Stimulated activated CD4-positive, alpha-beta T cell treated with anti-CD3 and anti-CD28 coated beads, TNF-alpha, amount 100 ng/mL, for 1 hour (primary cell): ENCODE measurements around the gene SMIM44.
A peak's percentile ranks its signal among the peaks of the same experiment; 100 is the strongest.

Experiments used
- DNase-seq, 3 donors: peaks; one replicate each; pipeline ENCODE4 v3.0.0-alpha.2; 2020; ENCODE audit warnings: low read depth in 3 of 3, low spot score in 1 of 3

SMIM44 gene

DNA sequence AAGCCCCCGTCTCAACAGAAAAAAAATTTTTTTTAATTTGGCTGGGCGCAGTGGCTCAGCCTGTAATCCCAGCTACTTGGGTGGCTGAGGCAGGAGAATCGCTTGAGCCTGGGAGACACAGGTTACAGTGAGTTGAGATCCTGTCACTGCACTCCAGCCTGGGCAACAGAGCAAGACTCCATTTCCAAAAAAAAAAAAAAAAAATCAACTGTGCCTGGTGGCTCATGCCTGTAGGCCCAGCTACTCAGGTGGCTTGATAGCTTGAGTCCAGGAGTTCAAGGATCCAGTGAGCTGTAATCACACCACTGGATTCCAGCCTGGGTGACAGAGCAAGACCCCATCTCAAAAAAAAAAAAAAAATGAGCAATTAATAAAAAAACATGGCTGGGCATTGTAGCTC lies 18.5 kb upstream of the SMIM44 start:
- DNase-seq: no peak

DNA sequence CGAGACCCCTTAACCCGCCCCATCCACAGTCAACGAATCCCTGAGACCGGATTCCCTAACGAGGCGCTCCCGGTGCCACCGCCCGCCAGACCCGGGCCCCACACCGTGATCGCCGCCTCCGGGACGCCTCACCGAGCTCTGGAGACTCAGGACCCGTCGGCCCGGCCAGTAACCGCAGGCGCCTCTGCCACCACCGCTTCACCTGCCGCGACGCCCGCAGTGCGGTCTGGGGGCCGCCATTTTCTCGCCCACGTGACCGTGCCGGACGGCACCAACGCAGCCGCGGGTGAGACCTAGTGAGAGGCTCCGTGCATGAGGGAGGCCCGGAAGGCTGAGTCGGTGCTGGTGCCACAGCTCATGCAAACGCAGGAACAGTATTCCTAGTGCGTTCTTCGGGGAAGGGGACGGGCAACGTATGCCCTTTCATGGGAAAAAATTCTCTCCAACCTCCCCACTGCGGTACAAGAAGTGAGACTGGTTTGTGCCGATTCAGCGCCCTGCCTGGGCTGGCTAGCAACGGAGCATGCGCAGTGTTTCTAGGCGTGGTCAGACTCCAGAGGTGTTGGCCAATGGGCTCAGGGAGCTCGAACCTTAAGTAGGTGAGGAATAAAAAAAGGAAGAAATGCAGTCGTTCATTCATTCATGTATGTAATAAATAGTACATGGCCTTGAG lies 17.3 kb upstream of the SMIM44 start, which contains the start of gene DOHH:
DOHH (minus strand) TSS at position 246 of the 673 bp plus-strand sequence. CDS start 3,860 bp downstream, outside the sequence.
- peak; percentile 89 to 92 (median 91) for DNase-seq

DNA sequence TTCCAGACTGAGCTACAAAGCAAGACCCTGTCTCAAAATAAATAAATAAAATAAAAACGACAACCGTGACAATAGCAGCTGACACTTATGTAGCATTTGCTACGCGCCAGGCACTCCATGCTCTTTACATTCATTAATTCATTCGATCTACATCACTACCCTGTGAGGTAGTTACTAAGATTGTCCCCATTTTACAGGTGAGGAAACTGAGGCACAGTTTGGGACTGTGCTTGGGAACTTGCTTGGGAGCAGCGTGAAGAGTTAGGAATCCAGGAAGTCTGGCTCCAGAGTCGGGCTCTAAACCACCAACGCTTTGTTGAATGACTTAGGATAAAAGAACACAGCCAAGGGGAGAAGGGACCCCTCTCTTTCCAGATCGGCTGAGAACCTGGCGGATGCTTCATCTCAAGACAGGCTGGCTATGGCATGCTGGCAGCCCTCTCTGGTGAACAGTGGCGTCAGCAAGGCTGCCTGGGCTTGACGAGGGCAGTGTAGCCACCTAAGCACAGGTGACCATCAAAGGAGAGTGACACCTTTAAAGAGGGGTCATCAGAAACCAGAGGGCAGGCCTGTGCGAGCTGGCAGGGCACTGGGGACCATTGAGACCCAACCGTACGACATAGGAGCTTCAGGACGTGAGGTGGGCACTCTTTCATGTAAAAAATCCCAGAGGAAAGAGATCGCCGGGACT lies 16.6 kb upstream of the SMIM44 start:
- DNase-seq: no peak

DNA sequence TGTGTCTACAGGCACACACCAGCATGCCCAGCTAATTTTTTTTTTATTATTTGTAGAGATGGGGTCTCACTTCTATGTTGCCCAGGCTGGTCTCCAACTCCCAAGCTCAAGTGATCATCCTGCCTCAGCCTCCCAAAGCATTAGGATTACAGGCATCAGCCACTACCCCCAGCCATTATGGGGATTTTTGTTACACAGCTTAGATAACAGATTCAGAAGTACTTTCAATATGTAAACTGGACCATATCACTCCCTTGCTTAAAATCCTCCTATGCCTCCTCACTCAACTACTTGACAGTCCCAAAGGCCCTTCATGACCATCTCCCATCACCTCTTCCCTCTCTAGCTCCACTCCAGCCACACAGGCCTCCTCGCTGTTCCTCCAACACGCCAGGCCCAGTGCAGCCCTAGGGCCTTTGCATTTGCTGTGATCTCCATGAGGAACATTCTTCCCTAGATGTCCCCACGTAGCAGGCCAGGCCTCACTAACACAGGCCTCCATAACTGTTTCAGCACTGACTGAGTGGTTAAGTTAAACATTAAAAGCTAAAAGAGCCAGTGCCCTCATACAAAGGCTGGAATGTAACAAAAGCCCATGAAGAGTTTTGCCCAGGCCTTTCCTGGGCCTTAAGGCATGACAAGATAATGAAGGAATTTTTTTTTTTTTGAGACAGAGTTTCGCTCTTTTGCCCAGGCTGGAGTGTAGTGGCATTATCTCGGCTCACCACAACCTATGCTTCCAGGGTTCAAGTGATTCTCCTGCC lies 14.7 kb upstream of the SMIM44 start:
- DNase-seq: no peak

DNA sequence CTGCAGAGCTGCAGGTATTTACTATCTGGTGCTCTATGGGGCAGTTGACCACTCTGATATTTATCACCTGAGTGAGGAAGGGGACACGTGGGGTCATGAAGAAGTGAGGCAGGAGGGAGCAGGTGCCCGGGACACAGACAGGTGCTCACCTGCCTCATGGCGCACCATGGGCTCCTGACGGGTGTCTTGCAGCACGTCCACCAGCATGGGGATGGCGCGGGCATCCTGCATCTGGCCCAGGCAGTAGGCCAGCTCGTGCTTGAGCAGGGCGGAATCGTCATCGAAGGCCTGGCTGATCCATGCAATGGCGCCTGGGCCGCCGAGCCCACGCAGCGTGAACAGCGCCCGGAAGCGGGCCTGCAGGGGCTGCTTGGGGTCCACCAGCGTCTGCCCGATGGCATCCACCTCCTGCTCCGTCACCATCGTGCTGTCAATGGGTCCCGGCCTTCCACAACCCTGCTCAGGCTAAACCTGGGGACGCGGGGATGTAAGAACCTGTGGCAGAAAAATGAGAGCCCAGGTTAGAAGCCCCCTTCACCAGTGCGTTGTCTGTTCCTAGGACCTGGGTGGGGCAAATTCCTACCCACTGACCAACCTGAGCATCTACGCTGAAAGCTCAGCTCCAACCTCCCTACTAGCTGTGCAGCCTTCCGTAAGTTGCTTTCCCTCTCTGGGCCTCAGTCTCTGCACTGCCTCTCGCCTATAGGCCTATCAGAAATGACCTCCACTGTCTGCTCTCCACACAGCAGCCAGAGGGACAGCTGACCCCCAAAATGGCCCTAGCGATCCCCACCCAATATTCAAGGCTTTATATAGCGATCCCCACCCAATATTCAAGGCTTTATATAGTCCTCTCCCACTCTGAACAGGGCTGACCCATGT lies 13.4 kb upstream of the SMIM44 start:
- DNase-seq: no peak

DNA sequence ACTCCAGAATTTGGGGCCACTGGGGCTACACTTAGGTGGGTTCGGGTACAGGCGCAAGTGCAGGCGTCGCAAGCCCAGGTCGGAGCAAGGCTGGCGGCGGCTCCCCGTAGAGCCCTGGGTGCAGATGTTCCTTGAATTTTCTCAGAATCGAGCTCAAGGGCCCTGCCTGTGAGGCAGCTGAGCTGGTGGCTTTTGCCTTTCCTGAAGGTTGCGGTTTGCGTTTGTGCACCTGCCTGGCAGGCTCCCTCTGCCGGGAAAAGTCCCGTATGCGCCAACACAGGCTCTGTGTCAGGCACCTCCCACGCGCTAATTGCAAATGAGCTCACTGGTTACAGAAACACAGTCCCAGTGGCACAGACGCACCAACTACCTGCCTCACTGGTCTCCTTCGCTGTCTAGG lies 11.3 kb upstream of the SMIM44 start:
- DNase-seq: peak in 1 of 3 donors; percentile 37

DNA sequence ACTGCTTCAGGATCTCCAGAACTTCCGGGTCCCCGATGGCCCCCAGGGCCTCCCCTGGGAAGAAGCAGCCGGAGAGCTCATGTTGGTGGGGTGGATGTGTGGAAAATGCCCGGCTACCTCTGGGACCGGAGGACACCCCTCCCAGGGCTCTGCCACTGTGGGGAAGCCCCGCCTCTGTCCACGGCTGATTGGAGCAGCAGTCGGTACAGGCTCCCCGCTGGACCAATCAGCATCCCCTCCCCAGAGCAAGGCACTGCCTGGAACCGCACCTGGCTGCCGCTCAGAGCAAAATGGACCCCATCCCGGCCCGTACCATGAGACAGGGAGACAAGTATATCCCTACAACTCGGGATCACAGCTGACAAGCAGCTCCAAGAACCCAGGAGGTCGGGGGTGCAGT lies 10.8 kb upstream of the SMIM44 start:
- DNase-seq: peak in 1 of 3 donors; percentile 24

DNA sequence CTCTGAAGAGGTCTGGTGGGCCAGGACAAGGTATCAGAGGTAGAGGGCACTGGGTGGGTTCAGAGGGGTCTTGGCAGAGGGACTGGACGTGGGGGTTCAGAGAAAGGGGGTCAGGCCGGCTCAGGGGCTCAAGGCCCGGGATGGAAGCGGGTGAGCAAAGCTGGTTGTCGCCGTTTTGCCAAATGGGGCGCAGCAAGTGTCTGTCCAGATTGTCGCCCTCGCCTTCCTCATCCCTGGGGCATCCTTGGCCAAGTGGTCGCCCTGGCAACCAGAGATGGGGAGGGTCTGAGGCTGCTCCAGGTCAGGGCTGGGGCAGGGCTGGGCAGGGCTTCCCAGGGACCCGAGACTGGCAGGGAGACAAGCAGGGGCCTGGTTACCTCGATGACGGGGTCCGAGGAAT lies 10.4 kb upstream of the SMIM44 start:
- DNase-seq: no peak

DNA sequence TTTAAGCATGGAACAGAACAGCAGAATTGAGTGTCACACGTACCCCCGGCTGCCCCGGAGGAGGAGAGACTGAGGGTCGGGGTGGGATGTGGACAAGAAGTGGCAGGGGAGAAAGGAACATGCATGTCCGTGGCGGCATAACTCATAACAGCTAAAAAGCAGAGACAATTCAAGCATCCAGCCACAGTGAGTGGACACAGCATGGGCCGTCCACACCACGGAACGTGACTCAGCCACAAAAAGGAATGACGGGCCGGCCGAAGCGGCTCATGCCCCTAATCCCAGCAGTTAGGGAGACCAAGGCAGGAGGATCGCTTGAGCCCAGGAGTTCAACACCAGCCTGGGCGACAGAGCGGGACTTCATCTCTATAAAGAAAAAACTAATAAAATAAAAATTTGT lies 9.7 kb upstream of the SMIM44 start:
- DNase-seq: no peak

DNA sequence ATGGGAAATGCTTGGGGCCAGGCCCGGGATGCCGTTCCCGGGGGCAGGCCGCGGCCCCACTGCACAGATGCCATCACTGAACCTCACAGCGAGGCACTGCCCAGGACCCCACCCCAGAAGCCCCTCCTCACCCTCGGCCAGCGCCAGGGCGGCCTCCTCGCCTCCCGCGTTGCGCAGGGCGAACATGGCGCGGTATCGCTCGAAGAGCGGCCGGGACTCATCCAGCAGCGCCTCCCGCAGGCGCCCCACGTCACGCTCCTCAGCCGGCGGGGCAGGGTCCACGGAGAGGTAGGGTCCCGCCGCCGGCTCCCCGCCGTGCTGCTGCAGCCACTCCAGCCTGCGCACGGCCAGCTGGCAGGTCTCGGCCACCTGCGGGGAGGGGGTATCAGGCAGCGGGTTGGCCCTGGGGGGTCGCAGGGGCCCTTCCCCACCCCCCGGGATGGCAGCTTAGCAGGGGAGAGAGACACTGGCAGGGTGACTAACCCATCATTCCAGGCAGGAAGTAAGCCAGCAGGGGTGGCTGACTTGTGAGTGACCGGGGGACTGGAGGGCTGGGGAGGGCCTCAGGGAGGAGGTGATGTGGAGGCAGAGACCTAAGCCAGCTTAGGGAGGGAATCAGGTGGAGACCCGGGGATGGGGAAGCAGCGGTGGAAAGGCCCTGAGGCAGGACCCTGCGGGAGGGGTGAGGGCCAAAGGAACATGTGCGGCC lies 9.0 kb upstream of the SMIM44 start:
- DNase-seq: no peak

DNA sequence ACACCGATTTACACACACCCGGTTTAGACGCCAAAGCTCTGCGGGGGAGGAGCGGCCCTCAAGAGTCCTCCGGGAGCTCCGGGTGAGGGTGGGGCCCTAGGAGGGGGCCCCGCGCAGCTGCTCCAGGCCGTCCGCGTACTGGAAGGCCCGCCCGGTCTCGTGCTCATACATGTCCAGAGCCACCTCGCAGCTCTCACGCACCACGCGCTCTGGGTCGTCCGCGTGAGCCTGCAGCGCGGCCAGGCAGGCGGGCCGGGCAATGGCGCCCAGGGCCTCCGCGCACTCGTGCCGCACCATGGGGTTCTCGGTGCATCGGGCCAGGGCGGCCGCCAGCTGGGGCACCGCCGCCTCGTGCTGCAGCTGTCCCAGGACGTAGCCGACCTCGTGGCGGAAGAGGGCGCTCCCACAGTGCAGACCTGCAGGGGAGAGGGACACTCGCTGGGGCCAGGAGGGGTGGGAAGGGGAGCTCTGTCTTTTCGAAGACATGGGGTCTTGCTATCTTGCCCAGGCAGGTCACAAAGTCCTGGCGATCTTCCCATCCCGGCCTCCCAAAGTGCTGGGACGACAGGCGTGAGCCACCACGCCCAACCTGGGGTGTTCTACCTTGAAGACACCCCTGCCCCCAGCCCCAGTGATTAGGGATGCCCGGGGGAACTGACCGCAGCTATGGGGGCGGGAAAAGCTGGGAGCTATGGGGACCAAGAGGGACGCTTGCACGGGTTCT lies 8.3 kb upstream of the SMIM44 start:
- DNase-seq: no peak

DNA sequence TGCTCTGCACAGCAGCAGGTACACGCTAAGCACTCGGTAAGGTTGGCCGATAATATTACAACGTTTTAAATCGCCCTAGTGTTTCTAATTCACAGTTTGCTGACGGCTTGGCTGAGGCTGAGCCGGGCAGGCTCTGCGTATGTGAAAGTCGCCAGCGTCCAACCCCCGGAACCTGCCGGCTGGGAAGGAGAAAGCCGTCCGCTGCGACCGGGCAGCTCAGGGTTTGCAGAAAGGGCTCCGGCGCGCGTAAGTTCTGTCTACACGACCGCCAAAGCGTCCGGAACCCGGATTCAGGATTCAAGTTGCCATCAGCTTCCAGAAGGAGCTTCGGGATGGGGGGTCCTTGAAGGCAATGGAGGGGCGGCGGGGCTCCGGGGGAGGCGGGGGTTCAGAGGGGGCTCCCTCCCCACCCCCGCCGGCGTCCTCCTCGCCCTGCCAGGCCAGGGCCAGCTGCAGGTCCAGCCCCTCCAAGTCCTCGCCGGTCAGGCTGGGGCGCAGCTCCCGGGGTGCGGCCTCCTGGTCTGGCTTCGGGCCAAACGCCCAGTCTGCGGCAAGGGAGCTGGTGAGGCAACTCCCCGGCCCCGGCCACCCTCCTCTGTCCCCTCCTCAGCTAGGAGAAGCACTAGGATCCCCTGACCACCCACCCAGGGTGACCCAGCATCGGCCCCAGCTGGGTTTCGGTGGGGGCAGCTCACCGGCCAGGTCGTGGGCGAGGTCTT lies 575 bp downstream of the SMIM44 start:
- no peak for DNase-seq

DNA sequence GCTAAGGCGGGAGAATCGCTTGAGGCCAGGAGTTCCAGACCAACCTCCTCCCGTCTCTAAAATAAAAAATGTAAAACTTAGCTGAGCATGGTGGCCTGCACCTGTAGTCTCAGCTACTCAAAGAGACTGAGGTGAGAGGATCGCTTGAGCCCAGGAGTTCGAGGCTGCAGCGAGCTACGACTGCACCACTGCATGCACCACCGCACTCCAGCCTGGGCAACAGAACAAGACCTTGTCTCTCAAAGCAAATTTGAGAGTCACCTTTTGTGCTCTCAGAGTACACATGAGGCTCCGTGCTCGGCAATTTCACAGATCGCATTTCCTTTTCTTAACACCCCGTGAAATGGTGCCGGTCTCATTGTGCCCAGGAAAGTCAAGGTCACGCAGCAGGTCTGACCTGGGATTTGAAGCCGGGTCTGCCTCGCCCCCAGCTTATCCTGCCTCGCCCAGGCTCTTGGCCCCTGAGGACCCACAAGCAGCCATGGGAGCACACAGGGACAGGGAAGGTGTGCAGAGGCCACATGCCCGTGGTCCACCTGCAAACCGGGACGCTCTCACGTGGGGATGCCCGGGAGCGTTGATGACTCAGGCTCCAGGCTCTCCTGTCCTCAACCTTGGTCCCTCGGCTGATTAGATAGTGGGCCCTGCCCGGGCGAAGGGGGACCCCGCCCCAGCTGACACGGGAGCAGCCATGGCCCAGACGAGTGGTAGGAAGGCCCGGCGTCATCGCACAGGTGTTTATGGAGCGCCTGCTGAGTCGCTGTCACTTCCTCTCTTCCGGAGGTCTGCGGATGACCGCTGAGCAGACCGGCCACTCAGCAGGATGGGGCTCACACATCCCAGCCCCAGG lies 1.8 kb downstream of the SMIM44 start:
- no peak for DNase-seq

DNA sequence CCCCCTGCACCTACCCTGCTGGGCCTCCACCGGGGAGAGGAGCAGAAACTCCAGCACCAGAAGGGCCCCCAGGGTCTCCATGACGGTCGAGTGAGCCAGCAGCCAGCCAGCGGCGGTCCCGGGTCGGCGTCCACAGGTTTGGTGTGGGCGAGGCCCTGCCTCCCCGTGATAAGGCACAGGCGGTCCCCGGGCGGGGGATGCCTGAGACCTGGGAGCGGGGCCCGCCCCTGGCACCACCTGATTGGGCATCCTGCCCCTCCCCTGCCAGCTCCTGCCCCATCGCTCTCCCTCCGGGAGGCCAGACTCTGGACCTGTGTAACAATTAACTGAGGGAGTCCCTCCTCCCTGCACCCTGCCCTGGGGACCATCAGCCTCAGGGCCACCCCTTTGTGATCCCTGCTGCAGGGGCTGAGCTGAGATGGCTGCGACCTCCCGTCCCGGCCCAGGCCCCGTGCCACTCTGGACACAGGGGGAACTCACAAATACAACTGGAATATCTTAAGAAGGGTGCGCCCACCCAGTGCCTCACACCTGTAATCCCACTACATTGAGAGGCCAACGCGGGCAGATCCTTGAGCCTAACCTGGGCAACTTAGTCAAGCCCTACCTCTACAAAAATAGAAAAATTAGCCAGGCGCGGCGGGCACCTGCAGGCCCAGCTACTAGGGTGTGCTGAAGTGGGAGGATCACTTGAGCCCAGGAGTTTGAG lies 2.7 kb downstream of the SMIM44 start, which contains the start of gene SMIM24:
SMIM24 (minus strand) TSS at position 143 of the 709 bp plus-strand sequence; CDS start at position 81, 62 bp downstream.
- no peak for DNase-seq

DNA sequence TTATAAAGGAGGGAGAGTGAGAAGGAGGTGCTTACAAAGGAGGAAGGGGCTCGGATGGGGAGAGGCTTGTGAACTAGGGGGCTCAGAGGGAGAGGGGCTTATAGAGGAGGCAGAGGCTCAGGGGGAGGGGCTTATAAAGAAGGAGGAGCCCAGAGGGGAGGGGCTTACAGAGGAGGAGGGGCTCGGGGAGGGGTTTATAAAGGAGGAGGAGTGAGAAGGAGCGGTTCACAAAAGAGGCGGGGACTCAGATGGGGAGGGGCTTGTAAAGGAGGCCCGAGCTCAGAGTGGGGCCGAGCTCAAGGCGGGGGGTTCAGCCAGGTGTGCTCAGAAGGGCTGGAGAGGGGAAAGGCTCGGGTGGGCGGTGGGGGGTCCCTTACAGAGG lies 3.4 kb downstream of the SMIM44 start:
- no peak for DNase-seq

DNA sequence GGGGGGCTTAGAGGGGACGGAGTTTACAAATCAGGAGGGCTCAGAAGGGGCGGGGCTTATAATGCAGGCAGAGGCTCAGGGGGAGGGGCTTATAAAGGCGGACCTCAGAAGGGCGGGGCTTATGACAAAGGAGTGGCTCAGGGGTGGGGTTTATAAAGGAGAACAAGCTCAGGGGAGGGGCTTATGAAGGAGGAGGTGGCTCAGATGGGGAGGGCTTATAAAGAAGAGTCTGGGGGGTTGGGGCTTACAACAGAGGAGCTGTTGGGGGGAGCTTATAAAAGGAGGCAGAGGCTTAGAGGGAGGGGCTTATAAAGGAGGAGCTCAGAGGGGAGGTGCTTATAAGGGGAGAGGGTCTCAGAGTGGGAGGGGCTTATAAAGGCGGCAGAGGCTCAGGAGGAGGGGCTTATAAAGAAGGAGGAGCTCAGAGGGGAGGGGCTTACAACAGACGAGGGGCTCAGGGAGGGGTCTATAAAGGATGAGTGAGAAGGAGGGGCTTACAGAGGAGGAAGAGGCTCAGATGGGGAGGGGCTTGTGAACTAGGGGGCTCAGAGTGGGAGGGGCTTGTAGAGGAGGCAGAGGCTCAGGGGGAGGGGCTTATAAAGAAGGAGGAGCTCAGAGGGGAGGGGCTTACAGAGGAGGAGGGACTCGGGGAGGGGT lies 3.9 kb downstream of the SMIM44 start:
- no peak for DNase-seq
